ENCODE measurements around the gene HELZ2.

- TF ChIP-seq CTCF (conservative IDR thresholded peaks at IDR 0.05; ENCODE audit: low read depth, low read length), result no peak
- TF ChIP-seq SMC3 (IDR thresholded peaks at IDR 0.05; ENCODE audit: low read depth, low read length), result no peak
- no peak for TF ChIP-seq RFX5 (IDR thresholded peaks at IDR 0.05; ENCODE audit: low read depth, low read length)
- no peak for TF ChIP-seq POLR2A (IDR thresholded peaks at IDR 0.05; ENCODE audit: low read depth, low read length)
Observed at GRCh38 chr20:63543733-63544132, 30.3 kb downstream of the HELZ2 start.
